Mesenchymal stem cell (in vitro differentiated cells and primary cell): ENCODE results near the gene HYDIN.
A peak's percentile ranks its signal among the peaks of the same experiment; 100 is the strongest.

Source experiments
- DNase-seq: peaks from one replicate; pipeline ENCODE4 v3.0.0-alpha.2; 2013
- H2AFZ ChIP-seq: one replicate; pipeline ENCODE4 v1.6.1; 2013; ENCODE audit warnings: low read depth, mild to moderate bottlenecking, control low read depth, inconsistent platforms, low read length, moderate library complexity
- H2AK5ac ChIP-seq: 2 replicates; pipeline ENCODE4 v1.6.1; 2013; ENCODE audit warnings: low read length, moderate library complexity, mild to moderate bottlenecking, inconsistent platforms; ENCODE audit not compliant: severe bottlenecking
- H2BK120ac ChIP-seq: one replicate; pipeline ENCODE4 v1.6.1; 2013; ENCODE audit warnings: low read depth, mild to moderate bottlenecking, inconsistent platforms, low read length, moderate library complexity
- H2BK12ac ChIP-seq, 2 experiments: one replicate each; pipeline ENCODE4 v1.6.1; 2013; ENCODE audit warnings: inconsistent platforms in 2 of 2, low read length in 2 of 2, mild to moderate bottlenecking in 2 of 2, moderate library complexity in 2 of 2, control low read depth in 1 of 2
- H2BK15ac ChIP-seq: one replicate; pipeline ENCODE4 v1.6.1; 2013; ENCODE audit warnings: mild to moderate bottlenecking, low read depth, inconsistent platforms; ENCODE audit not compliant: poor library complexity, severe bottlenecking
- H2BK5ac ChIP-seq: 2 replicates; pipeline ENCODE4 v1.6.1; 2013; ENCODE audit warnings: low read depth, mild to moderate bottlenecking, low read length, control low read depth, inconsistent platforms; ENCODE audit not compliant: poor library complexity, severe bottlenecking
- H3K14ac ChIP-seq, 2 experiments: one replicate each; pipeline ENCODE4 v1.6.1; 2013; ENCODE audit warnings: inconsistent platforms in 2 of 2, low read length in 2 of 2, control low read depth in 1 of 2, mild to moderate bottlenecking in 1 of 2, moderate library complexity in 1 of 2
- H3K18ac ChIP-seq, 2 experiments: one replicate each; pipeline ENCODE4 v1.6.1; 2013; ENCODE audit warnings: inconsistent platforms in 2 of 2, low read length in 2 of 2, control low read depth in 1 of 2, low read depth in 1 of 2, mild to moderate bottlenecking in 1 of 2
- H3K23ac ChIP-seq, 2 experiments: one replicate each; pipeline ENCODE4 v1.6.1; 2013; ENCODE audit warnings: inconsistent platforms in 2 of 2, low read length in 2 of 2, mild to moderate bottlenecking in 2 of 2, moderate library complexity in 2 of 2, control low read depth in 1 of 2
- H3K27ac ChIP-seq: 2 replicates; pipeline ENCODE4 v1.5.1; 2013; ENCODE audit warnings: mild to moderate bottlenecking, moderate library complexity, low read length, control low read depth, inconsistent platforms; ENCODE audit not compliant: poor library complexity, severe bottlenecking
- H3K27me3 ChIP-seq, 2 experiments: 2 replicates each; pipeline versions ENCODE4 v1.6.1 to v1.7.0; 2013; ENCODE audit warnings: low read length in 2 of 2, mild to moderate bottlenecking in 2 of 2, moderate library complexity in 2 of 2, control low read depth in 1 of 2, inconsistent platforms in 1 of 2; ENCODE audit not compliant: control insufficient read depth in 1 of 2, insufficient read depth in 1 of 2
- H3K36me3 ChIP-seq, 2 experiments: 2 replicates each; pipeline versions ENCODE4 v1.6.1 to v1.7.0; 2013; ENCODE audit warnings: low read length in 2 of 2, control low read depth in 1 of 2, inconsistent platforms in 1 of 2, low read depth in 1 of 2, mild to moderate bottlenecking in 1 of 2; ENCODE audit not compliant: insufficient read depth in 2 of 2, control insufficient read depth in 1 of 2
- H3K4ac ChIP-seq, 2 experiments: one replicate each; pipeline ENCODE4 v1.6.1; 2013; ENCODE audit warnings: inconsistent platforms in 2 of 2, low read length in 2 of 2, mild to moderate bottlenecking in 2 of 2, moderate library complexity in 2 of 2, control low read depth in 1 of 2, low read depth in 1 of 2
- H3K4me1 ChIP-seq: 2 replicates; pipeline ENCODE4 v1.6.1; 2013; ENCODE audit warnings: low read depth, low read length, control low read depth; ENCODE audit not compliant: control insufficient read depth, insufficient read depth
- H3K4me2 ChIP-seq: 2 replicates; pipeline ENCODE4 v1.6.1; 2013; ENCODE audit warnings: low read length, mild to moderate bottlenecking, inconsistent platforms; ENCODE audit not compliant: poor library complexity, severe bottlenecking
- H3K4me3 ChIP-seq, 2 experiments: 2 replicates each; pipeline versions ENCODE4 v1.5.1 to v1.7.0; 2013; ENCODE audit warnings: low read length in 2 of 2, mild to moderate bottlenecking in 2 of 2, control low read depth in 1 of 2, low read depth in 1 of 2; ENCODE audit not compliant: insufficient read depth in 1 of 2
- H3K79me1 ChIP-seq: replicated peaks from 2 replicates; pipeline ENCODE4 v1.6.1; 2013; ENCODE audit warnings: mild to moderate bottlenecking, control low read depth, low read length, inconsistent platforms; ENCODE audit not compliant: poor library complexity, severe bottlenecking
- H3K9ac ChIP-seq: 2 replicates; pipeline ENCODE4 v1.7.0; 2013; ENCODE audit warnings: mild to moderate bottlenecking, low read length, moderate library complexity
- H3K9me3 ChIP-seq: 2 replicates; pipeline ENCODE4 v1.7.0; 2013; ENCODE audit warnings: mild to moderate bottlenecking, low read length; ENCODE audit not compliant: control insufficient read depth
- H4K8ac ChIP-seq: one replicate; pipeline ENCODE4 v1.6.1; 2013; ENCODE audit warnings: inconsistent platforms, mild to moderate bottlenecking, low read length, moderate library complexity
- H4K91ac ChIP-seq: one replicate; pipeline ENCODE4 v1.6.1; 2013; ENCODE audit warnings: mild to moderate bottlenecking, low read length, inconsistent platforms
- WGBS: methylation state at CpG from one replicate; pipeline ENCODE4 v1.1.7; 2013; ENCODE audit warnings: mixed read lengths; 5-methylcytosine and 5-hydroxymethylcytosine counted together

Gene HYDIN

DNA sequence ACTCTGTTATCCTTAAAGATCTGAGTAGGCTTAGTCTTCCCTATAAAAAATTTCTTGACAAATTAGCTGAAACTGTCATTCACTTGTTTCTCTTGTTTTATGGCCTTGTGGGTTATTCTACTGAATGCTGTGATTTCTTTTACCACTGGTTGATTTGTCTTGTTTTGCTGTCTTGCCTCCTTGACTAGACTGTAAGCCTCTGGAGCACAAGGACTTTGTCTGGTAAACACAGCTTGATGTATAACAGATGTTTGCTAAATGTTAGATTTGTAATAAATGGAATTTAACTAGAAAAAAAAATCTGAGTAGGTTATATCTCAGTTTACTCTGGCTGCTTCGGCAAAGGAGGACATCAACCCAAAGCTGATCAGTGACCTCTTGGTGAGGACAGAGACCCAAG, 451.2 kb downstream of the HYDIN start:
- no peak overlapping the region for H2BK120ac ChIP-seq
- 96% methylated on average over 1 of the region's 1 CpG for WGBS
- H3K79me1 ChIP-seq: peaks cover 9% of the 10 kb centered on the region
- no peak overlapping the region for H2AFZ ChIP-seq
- no peak overlapping the region for H2BK5ac ChIP-seq
- no peak overlapping the region for H3K23ac ChIP-seq
- no peaks in the 10 kb centered on the region for H3K27me3 ChIP-seq
- peaks cover 51 to 73% of the 10 kb centered on the region in 2 experiments for H3K36me3 ChIP-seq
- H2AK5ac ChIP-seq: no peak overlapping the region
- H3K9me3 ChIP-seq: no peaks in the 10 kb centered on the region
- no peak overlapping the region for H3K4me2 ChIP-seq
- H4K91ac ChIP-seq: no peak overlapping the region
- H3K4me3 ChIP-seq: no peak overlapping the region
- no peak overlapping the region for H3K4ac ChIP-seq
- no peak overlapping the region for H2BK15ac ChIP-seq
- H3K18ac ChIP-seq: no peak overlapping the region
- no peak overlapping the region for H3K9ac ChIP-seq
- H3K4me1 ChIP-seq: peaks cover 1% of the 10 kb centered on the region
- no peak overlapping the region for H3K14ac ChIP-seq
- no peak for DNase-seq
- H3K27ac ChIP-seq: peak overlapping the region; percentile 24
- H2BK12ac ChIP-seq: no peak overlapping the region
- H4K8ac ChIP-seq: no peak overlapping the region

DNA sequence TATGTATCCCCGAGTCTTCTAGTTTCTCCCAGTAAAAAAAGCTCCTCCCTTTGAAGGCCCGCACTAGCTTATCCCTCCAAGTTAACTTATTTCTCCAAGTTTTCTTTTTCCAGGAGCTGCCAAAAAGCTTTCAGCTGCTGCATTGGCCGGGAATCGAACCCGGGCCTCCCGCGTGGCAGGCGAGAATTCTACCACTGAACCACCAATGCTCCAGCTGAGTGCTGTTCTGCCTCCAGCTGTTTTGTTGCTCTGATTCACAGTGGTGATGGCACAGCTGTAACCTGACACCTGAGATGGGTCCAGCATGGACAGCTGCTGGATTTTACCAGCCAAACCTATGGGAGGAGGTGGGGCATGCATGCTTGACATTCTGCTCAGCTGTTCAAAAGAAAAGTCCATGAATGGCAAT, 451.6 kb downstream of the HYDIN start:
- no peak overlapping the region for H3K4ac ChIP-seq
- H2BK15ac ChIP-seq: no peak overlapping the region
- H3K18ac ChIP-seq: no peak overlapping the region
- 80% methylated on average over 8 of the region's 8 CpGs for WGBS
- no peak overlapping the region for H3K14ac ChIP-seq
- H3K4me2 ChIP-seq: no peak overlapping the region
- H3K9ac ChIP-seq: peak overlapping the region; percentile 56
- no peaks in the 10 kb centered on the region for H3K27me3 ChIP-seq
- no peak overlapping the region for H2BK12ac ChIP-seq
- H3K79me1 ChIP-seq: peaks cover 11% of the 10 kb centered on the region
- H2AK5ac ChIP-seq: no peak overlapping the region
- peak; percentile 83 for DNase-seq
- H2BK120ac ChIP-seq: no peak overlapping the region
- no peak overlapping the region for H3K23ac ChIP-seq
- no peak overlapping the region for H3K4me3 ChIP-seq
- no peak overlapping the region for H2BK5ac ChIP-seq
- no peaks in the 10 kb centered on the region for H3K9me3 ChIP-seq
- peak overlapping the region; percentile 44 for H3K27ac ChIP-seq
- H4K8ac ChIP-seq: no peak overlapping the region
- no peak overlapping the region for H4K91ac ChIP-seq
- peaks cover 3% of the 10 kb centered on the region for H3K4me1 ChIP-seq
- H3K36me3 ChIP-seq: peaks cover 50 to 73% of the 10 kb centered on the region in 2 experiments
- no peak overlapping the region for H2AFZ ChIP-seq

DNA sequence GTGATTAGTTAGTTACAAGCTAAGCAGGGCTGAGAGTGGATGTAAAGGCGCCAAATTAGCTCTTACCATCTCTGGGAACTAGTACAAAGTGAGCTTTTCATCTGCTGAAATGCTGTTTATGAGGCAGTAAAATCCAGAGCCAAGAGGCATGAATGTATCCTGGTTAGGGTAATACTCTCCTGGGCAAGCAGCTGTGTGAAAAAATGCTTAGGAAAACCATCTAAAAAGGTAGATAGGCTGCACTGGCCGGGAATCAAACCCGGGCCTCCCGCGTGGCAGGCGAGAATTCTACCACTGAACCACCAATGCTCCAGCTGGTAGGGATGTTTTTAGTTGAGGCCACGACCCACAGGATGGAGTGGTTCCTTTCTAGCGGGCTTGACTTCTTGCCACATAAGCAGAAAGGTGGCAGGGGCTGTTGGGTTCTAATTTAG, 452.5 kb downstream of the HYDIN start:
- Histone ChIP-seq H3K4me1 (peaks cover 3% of the 10 kb centered on the region), H3K79me1 (peaks cover 11% of the 10 kb centered on the region), H2AK5ac (no peak overlapping the region), H3K18ac (no peak overlapping the region), H4K8ac (no peak overlapping the region), H2BK120ac (no peak overlapping the region), H2BK12ac (no peak overlapping the region), H4K91ac (no peak overlapping the region), H2BK5ac (no peak overlapping the region), H3K23ac (no peak overlapping the region), H3K9me3 (no peaks in the 10 kb centered on the region), H3K36me3 (peaks cover 43 to 70% of the 10 kb centered on the region in 2 experiments), H3K4ac (no peak overlapping the region), H3K4me2 (no peak overlapping the region), H3K9ac (peak overlapping the region; percentile 56), H2BK15ac (no peak overlapping the region), H3K27ac (no peak overlapping the region), H3K14ac (no peak overlapping the region), H2AFZ (no peak overlapping the region), H3K27me3 (no peaks in the 10 kb centered on the region), H3K4me3 (no peak overlapping the region)
- WGBS: 96% methylated on average over 6 of the region's 8 CpGs
- no peak for DNase-seq

DNA sequence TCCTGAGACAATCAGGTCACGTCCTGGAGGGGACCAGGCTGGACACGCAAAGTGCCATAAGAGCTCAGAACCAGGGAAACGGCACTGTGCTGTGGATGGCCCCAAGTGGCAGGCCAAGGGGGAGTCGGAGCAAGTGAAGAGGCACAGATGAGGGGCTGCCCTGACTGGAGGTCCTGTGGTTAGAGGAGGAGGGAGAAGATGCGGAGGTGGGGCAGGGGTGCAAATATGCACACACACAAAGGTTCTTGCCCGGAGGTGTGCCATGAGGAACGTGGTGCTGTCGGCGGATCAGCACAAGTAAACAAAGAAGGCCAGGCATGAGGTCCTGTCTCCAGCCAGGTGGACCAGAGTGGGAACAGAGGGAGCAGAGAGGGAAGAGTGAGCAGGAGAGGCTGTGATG, 453.0 kb downstream of the HYDIN start:
- H4K91ac ChIP-seq: no peak overlapping the region
- H3K4ac ChIP-seq: no peak overlapping the region
- 98% methylated on average over 9 of the region's 9 CpGs for WGBS
- H2BK12ac ChIP-seq: no peak overlapping the region
- H3K9ac ChIP-seq: no peak overlapping the region
- no peaks in the 10 kb centered on the region for H3K9me3 ChIP-seq
- no peaks in the 10 kb centered on the region for H3K27me3 ChIP-seq
- no peak overlapping the region for H3K27ac ChIP-seq
- no peak overlapping the region for H3K4me3 ChIP-seq
- H2AFZ ChIP-seq: no peak overlapping the region
- H2AK5ac ChIP-seq: no peak overlapping the region
- H2BK120ac ChIP-seq: no peak overlapping the region
- no peak for DNase-seq
- H3K23ac ChIP-seq: no peak overlapping the region
- H2BK5ac ChIP-seq: no peak overlapping the region
- no peak overlapping the region for H4K8ac ChIP-seq
- H3K14ac ChIP-seq: no peak overlapping the region
- H3K18ac ChIP-seq: peak overlapping the region in 1 of 2 experiments; percentile 65
- peaks cover 11% of the 10 kb centered on the region for H3K79me1 ChIP-seq
- no peak overlapping the region for H2BK15ac ChIP-seq
- no peak overlapping the region for H3K4me2 ChIP-seq
- H3K36me3 ChIP-seq: peaks cover 38 to 70% of the 10 kb centered on the region in 2 experiments
- H3K4me1 ChIP-seq: peaks cover 3% of the 10 kb centered on the region
